Stimulated activated CD8-positive, alpha-beta memory T cell treated with anti-CD3 and anti-CD28 coated beads, Interleukin-12 subunit alpha, Interleukin-12 subunit beta, amount 100 ng/mL, for 4 hours (primary cell): Measurements from ENCODE around the gene ALX1.

Source experiments
- DNase-seq: peaks from one replicate; pipeline ENCODE4 v3.0.0-alpha.2; 2020; ENCODE audit warnings: low read depth

The ALX1 gene

GRCh38 chr12:85280165-85280983, at the start of gene ALX1:
ALX1 (plus strand) TSS chr12:85280220; CDS start chr12:85280262, 42 bp downstream.
- DNase-seq, result no peak

- DNase-seq, result no peak
Measured at GRCh38 chr12:85237327-85237726, 42.7 kb upstream of the ALX1 start.

- DNase-seq, result no peak
Measured at GRCh38 chr12:85244561-85244960, 35.5 kb upstream of the ALX1 start.

- no peak for DNase-seq
Measured at GRCh38 chr12:85253853-85254252, 26.2 kb upstream of the ALX1 start.

- DNase-seq, result no peak
Measured at GRCh38 chr12:85257671-85258070, 22.3 kb upstream of the ALX1 start.

- DNase-seq, result no peak
Measured at GRCh38 chr12:85260447-85260846, 19.6 kb upstream of the ALX1 start.

- no peak for DNase-seq
Measured at GRCh38 chr12:85260896-85261295, 19.1 kb upstream of the ALX1 start.

- no peak for DNase-seq
Measured at GRCh38 chr12:85266356-85266755, 13.7 kb upstream of the ALX1 start.

GRCh38 chr12:85273381-85274314, 6.4 kb upstream of the ALX1 start:
- no peak for DNase-seq

- no peak for DNase-seq
Measured at GRCh38 chr12:85274315-85274651, 5.7 kb upstream of the ALX1 start.

GRCh38 chr12:85275374-85275773, 4.6 kb upstream of the ALX1 start:
- no peak for DNase-seq

- DNase-seq, result no peak
Measured at GRCh38 chr12:85277191-85277590, 2.8 kb upstream of the ALX1 start.

GRCh38 chr12:85277900-85278597, 2.0 kb upstream of the ALX1 start:
- no peak for DNase-seq

GRCh38 chr12:85278598-85279448, 1.2 kb upstream of the ALX1 start:
- DNase-seq, result no peak

GRCh38 chr12:85279449-85280164, 413 bp upstream of the ALX1 start:
- DNase-seq, result no peak

GRCh38 chr12:85280984-85281630, 1.1 kb downstream of the ALX1 start:
- no peak for DNase-seq

GRCh38 chr12:85281636-85282312, 1.8 kb downstream of the ALX1 start:
- no peak for DNase-seq

- no peak for DNase-seq
Measured at GRCh38 chr12:85283560-85283959, 3.5 kb downstream of the ALX1 start.

GRCh38 chr12:85296362-85296761, 16.3 kb downstream of the ALX1 start:
- DNase-seq, result no peak

GRCh38 chr12:85299053-85299452, 19.0 kb downstream of the ALX1 start:
- no peak for DNase-seq
